DOHH2 (cell line): Measurements from ENCODE around the gene TASP1.

Experiments
- H3F3A ChIP-seq: fragments of 200-600 bp; sonication (generic), shearing (Covaris generic); 2 replicates; pipeline ENCODE4 v1.6.0; 2016; ENCODE audit warnings: antibody characterized with exemption, mild to moderate bottlenecking; ENCODE audit not compliant: control insufficient read depth, insufficient read depth
- H3K27ac ChIP-seq: fragments of 200-600 bp; sonication (generic); 2 replicates; pipeline ENCODE4 v1.5.1; 2014; ENCODE audit warnings: low read depth, mild to moderate bottlenecking, low read length, moderate library complexity
- H3K27me3 ChIP-seq: fragments of 200-600 bp; sonication (generic); 2 replicates; pipeline ENCODE4 v1.6.1; 2014; ENCODE audit warnings: mild to moderate bottlenecking, low read length, mixed read lengths; ENCODE audit not compliant: control insufficient read depth
- H3K36me3 ChIP-seq: fragments of 200-600 bp; sonication (generic); 2 replicates; pipeline ENCODE4 v1.6.1; 2014; ENCODE audit warnings: mild to moderate bottlenecking, low read length, moderate library complexity, mixed read lengths; ENCODE audit not compliant: control insufficient read depth
- H3K4me1 ChIP-seq: fragments of 200-600 bp; sonication (generic); 2 replicates; pipeline ENCODE4 v1.6.1; 2014; ENCODE audit warnings: mild to moderate bottlenecking, low read length, mixed read lengths; ENCODE audit not compliant: control insufficient read depth
- H3K4me2 ChIP-seq: fragments of 200-600 bp; sonication (generic); 2 replicates; pipeline ENCODE4 v1.6.0; 2014; ENCODE audit warnings: mild to moderate bottlenecking, low read length, moderate library complexity
- H3K4me3 ChIP-seq: fragments of 200-600 bp; sonication (generic); 2 replicates; pipeline ENCODE4 v1.5.1; 2014; ENCODE audit warnings: mild to moderate bottlenecking, low read length, mixed read lengths
- H3K79me2 ChIP-seq: fragments of 200-600 bp; sonication (generic); 2 replicates; pipeline ENCODE4 v1.6.1; 2014; ENCODE audit warnings: mild to moderate bottlenecking, low read length, mixed read lengths; ENCODE audit not compliant: control insufficient read depth
- H3K9me2 ChIP-seq: fragments of 200-600 bp; sonication (generic); replicated peaks from 2 replicates; pipeline ENCODE4 v1.6.1; 2014; ENCODE audit warnings: mild to moderate bottlenecking, low read length, mixed read lengths; ENCODE audit not compliant: control insufficient read depth
- H3K9me3 ChIP-seq: fragments of 200-600 bp; sonication (generic); 2 replicates; pipeline ENCODE4 v1.6.1; 2014; ENCODE audit warnings: antibody characterized with exemption, low read length, mixed read lengths; ENCODE audit not compliant: control insufficient read depth, insufficient read depth
- H4K20me1 ChIP-seq: fragments of 200-600 bp; sonication (generic); 2 replicates; pipeline ENCODE4 v1.6.0; 2014; ENCODE audit warnings: low read depth, mild to moderate bottlenecking, antibody characterized with exemption, low read length, moderate library complexity; ENCODE audit not compliant: control insufficient read depth, insufficient read depth
- EZH2phosphoT487 ChIP-seq: fragments of 200-600 bp; sonication (generic); IDR thresholded peaks from 2 replicates; pipeline ENCODE4 v1.6.1; 2017; ENCODE audit warnings: borderline replicate concordance, mild to moderate bottlenecking, antibody characterized with exemption, low read length, moderate library complexity, mixed read lengths
- TF ChIP-seq, protein P1 (sequence below): fragments of 200-600 bp; sonication (generic); IDR thresholded peaks from one replicate; pipeline ENCODE4 v1.5.1; 2014; ENCODE audit warnings: antibody characterized with exemption, mild to moderate bottlenecking, low read depth, low read length; ENCODE audit not compliant: poor library complexity, severe bottlenecking

Gene TASP1

DNA sequence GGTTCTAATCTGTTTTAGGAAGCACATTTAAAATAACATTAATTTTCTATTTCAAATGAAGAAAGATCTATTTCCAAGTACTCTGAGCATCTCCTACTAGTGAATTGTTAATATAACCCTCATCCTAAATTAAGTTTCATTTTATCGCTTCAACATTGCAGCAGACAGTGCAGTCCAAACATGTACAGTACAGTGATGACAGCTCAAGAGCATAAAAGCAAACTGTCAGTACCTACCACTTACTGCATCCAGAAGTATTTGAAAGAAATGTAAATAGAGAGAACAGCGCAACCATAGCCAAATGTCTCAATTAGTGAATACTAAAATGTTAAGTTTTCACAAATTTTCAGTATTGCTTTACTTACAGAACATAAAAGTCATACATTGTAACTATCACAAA, 238.3 kb downstream of the TASP1 start:
- Histone ChIP-seq H4K20me1 (no peaks in the 10 kb centered on the region), H3K4me3 (no peak overlapping the region), H3K9me3 (no peaks in the 10 kb centered on the region), H3K79me2 (no peaks in the 10 kb centered on the region), H3K27me3 (no peaks in the 10 kb centered on the region), H3K9me2 (no peaks in the 10 kb centered on the region), H3K4me2 (no peak overlapping the region), H3K36me3 (no peaks in the 10 kb centered on the region), H3F3A (no peaks in the 10 kb centered on the region), H3K4me1 (no peaks in the 10 kb centered on the region), H3K27ac (no peak overlapping the region)
- TF ChIP-seq, protein P1, sequence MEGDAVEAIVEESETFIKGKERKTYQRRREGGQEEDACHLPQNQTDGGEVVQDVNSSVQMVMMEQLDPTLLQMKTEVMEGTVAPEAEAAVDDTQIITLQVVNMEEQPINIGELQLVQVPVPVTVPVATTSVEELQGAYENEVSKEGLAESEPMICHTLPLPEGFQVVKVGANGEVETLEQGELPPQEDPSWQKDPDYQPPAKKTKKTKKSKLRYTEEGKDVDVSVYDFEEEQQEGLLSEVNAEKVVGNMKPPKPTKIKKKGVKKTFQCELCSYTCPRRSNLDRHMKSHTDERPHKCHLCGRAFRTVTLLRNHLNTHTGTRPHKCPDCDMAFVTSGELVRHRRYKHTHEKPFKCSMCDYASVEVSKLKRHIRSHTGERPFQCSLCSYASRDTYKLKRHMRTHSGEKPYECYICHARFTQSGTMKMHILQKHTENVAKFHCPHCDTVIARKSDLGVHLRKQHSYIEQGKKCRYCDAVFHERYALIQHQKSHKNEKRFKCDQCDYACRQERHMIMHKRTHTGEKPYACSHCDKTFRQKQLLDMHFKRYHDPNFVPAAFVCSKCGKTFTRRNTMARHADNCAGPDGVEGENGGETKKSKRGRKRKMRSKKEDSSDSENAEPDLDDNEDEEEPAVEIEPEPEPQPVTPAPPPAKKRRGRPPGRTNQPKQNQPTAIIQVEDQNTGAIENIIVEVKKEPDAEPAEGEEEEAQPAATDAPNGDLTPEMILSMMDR = no peak
- no peak for TF ChIP-seq EZH2phosphoT487

DNA sequence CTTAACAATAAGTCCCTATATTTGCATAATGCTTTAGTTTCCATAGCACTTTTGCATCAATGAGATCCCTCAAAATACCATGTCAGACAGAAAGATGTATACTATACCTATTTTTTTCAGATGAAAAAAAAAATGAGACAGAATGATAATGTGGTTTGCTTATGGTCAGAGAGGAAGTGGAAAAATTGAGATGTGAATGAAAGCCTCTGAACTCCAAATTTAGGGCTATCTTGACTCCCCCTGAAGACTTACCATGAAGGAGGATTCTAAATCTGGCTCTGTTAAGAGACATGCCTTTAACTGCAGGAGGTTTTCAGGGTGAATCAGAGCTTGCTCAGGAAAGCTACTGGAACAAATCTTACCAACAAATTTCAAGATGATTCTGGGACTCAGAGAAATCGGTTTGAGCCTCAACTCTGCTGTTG, 241.4 kb downstream of the TASP1 start:
- Histone ChIP-seq H3K27me3 (no peaks in the 10 kb centered on the region), H3K36me3 (no peaks in the 10 kb centered on the region), H3K79me2 (no peaks in the 10 kb centered on the region), H3K27ac (no peak overlapping the region), H3K4me1 (no peaks in the 10 kb centered on the region), H3K4me3 (no peak overlapping the region), H3F3A (no peaks in the 10 kb centered on the region), H3K9me2 (no peaks in the 10 kb centered on the region), H3K9me3 (no peaks in the 10 kb centered on the region), H3K4me2 (no peak overlapping the region), H4K20me1 (no peaks in the 10 kb centered on the region)
- TF ChIP-seq EZH2phosphoT487 = no peak
- TF ChIP-seq, protein P1 = no peak

DNA sequence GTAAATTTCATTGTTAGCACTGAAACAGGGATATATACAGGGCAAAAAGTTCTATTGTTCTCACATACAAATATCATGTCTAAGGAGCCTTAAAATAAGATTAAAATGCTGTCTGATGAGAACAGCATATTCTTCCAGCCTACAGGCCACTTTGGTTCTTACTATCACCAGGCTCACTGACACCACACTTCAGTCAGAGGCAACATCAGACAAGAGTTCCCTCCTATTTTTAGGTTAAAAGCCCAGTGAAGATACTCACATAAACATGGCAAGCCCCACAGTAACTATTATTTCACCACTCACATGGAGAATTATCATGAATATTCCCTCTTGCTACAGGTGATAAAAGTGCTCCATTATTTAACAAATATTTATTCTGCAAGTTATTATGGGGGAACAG, 241.9 kb downstream of the TASP1 start:
- TF ChIP-seq, protein P1 = no peak
- TF ChIP-seq EZH2phosphoT487 = no peak
- H3K27me3 ChIP-seq = no peaks in the 10 kb centered on the region
- no peaks in the 10 kb centered on the region for H3K36me3 ChIP-seq
- no peak overlapping the region for H3K27ac ChIP-seq
- no peaks in the 10 kb centered on the region for H3F3A ChIP-seq
- no peaks in the 10 kb centered on the region for H3K79me2 ChIP-seq
- H3K4me3 ChIP-seq = no peak overlapping the region
- H3K4me2 ChIP-seq = no peak overlapping the region
- H3K9me3 ChIP-seq = no peaks in the 10 kb centered on the region
- no peaks in the 10 kb centered on the region for H3K9me2 ChIP-seq
- no peaks in the 10 kb centered on the region for H3K4me1 ChIP-seq
- H4K20me1 ChIP-seq = no peaks in the 10 kb centered on the region

DNA sequence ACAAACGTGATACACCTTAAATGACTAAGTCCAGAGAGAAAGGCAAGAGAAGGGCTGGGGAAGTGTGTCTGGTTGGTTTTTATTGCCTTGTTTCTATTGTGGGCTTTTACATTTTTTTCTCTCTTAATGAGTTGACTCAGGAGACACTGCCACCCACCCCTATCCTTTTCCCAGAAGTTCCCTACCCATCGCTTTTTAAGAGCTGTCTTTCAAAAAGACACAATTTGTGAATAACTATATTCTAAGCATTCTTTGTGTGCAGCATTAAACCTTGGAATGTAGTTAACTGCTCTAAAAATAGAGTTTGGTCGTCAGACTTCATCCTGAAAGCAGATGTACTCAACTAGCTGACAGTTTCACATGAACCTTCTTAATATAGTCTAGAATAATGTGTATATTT, 242.7 kb downstream of the TASP1 start:
- Histone ChIP-seq H3K79me2 (no peaks in the 10 kb centered on the region), H4K20me1 (no peaks in the 10 kb centered on the region), H3K36me3 (no peaks in the 10 kb centered on the region), H3K9me2 (no peaks in the 10 kb centered on the region), H3K4me1 (no peaks in the 10 kb centered on the region), H3K4me2 (no peak overlapping the region), H3K9me3 (no peaks in the 10 kb centered on the region), H3K27me3 (no peaks in the 10 kb centered on the region), H3F3A (no peaks in the 10 kb centered on the region), H3K27ac (no peak overlapping the region), H3K4me3 (no peak overlapping the region)
- TF ChIP-seq EZH2phosphoT487 = no peak
- TF ChIP-seq, protein P1 = no peak
